GM13977 (cell line): ENCODE measurements around the gene UNC13B.

Experiments
- DNase-seq: peaks from one replicate; pipeline ENCODE4 v3.0.0; 2012; ENCODE audit warnings: low spot score
- in situ Hi-C: fragments of 300-500 bp; cut with MboI; formaldehyde crosslinking; loops from one replicate; pipeline ENCODE4 v1.12.0; 2022; ENCODE audit warnings: low sequenced_read_pairs, low pct_unique_long_range_greater_than_20kb, mixed read lengths, inconsistent platforms; ENCODE audit not compliant: unreplicated experiment
- TF ChIP-seq, protein P1 (sequence below): IDR thresholded peaks from 2 replicates; pipeline ENCODE4 v1.5.1; 2012; ENCODE audit warnings: mild to moderate bottlenecking, control low read depth; ENCODE audit not compliant: insufficient read depth; ENCODE audit errors: extremely low read depth, missing control alignments

The UNC13B gene

DNA sequence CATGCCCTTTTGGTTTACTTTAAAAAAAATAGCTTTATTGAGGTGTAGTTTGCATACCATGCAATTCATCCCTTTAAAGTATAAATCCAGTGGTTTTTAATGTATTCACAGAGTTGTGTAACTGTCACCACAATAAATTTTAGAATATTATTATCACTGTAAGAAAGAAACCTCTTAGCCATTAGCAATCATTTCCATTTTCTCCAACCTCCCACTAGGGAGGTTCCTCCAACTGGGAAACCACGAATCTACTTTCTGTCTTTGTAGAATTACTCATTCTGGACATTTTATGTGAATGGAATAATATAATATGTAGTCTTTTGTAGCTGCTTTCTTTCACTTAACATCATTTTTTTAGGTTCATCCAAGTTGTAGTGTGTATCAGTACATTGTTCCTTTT, 43.5 kb downstream of the UNC13B start:
- in situ Hi-C loops = no loop called here
- TF ChIP-seq, protein P1, sequence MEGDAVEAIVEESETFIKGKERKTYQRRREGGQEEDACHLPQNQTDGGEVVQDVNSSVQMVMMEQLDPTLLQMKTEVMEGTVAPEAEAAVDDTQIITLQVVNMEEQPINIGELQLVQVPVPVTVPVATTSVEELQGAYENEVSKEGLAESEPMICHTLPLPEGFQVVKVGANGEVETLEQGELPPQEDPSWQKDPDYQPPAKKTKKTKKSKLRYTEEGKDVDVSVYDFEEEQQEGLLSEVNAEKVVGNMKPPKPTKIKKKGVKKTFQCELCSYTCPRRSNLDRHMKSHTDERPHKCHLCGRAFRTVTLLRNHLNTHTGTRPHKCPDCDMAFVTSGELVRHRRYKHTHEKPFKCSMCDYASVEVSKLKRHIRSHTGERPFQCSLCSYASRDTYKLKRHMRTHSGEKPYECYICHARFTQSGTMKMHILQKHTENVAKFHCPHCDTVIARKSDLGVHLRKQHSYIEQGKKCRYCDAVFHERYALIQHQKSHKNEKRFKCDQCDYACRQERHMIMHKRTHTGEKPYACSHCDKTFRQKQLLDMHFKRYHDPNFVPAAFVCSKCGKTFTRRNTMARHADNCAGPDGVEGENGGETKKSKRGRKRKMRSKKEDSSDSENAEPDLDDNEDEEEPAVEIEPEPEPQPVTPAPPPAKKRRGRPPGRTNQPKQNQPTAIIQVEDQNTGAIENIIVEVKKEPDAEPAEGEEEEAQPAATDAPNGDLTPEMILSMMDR = no peak
- no peak for DNase-seq

DNA sequence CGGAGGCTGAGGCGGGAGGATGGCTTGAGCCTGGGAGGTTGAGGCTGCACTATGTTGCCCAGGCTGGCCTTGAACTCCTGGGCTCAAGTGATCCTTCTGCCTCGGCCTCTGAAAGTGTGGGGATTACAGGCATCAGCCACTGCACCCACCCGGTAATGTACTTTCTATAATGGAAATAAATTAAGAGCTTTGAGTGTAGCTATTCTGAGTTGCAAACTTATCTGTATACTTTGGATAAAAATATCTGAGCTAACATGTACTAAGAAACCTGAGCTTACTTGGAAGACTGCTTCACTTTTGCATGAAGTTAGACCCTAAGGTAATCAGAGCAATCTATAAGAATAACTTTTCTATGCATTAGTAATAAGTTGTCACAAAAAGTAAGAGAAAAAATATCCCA, 50.0 kb downstream of the UNC13B start:
- DNase-seq = no peak
- TF ChIP-seq, protein P1 = no peak
- in situ Hi-C loops = no loop called here

DNA sequence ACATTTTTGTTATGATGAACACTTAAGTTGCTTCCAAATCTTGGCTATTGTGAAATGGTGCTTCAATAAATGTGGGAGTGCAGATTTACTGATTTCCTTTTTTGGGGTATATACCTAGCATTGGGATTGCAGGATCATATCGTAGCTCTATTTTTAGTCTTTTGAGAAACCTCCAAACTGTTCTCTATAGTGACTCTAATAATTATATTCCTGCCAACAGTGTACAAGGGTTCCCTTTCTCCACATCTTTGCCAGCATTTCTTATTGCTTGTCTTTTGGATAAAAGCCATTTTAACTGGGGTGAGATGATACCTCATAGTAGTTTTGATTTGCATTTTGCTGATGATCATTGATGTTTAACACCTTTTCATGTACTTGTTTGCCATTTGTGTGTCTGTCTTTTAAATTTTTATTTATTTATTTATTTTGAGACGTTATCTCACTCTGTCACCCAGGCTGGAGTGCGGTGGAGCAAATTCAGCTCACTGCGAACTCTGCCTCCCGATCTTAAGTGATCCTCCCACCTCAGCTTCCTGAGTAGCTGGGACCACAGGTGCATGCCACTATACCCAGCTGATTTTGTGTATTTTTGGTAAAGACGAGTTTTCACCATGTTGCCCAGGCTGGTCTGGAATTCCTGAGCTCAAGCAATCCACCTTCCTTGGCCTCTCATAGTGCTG, 59.0 kb downstream of the UNC13B start:
- DNase-seq = no peak
- in situ Hi-C loops = no loop called here

DNA sequence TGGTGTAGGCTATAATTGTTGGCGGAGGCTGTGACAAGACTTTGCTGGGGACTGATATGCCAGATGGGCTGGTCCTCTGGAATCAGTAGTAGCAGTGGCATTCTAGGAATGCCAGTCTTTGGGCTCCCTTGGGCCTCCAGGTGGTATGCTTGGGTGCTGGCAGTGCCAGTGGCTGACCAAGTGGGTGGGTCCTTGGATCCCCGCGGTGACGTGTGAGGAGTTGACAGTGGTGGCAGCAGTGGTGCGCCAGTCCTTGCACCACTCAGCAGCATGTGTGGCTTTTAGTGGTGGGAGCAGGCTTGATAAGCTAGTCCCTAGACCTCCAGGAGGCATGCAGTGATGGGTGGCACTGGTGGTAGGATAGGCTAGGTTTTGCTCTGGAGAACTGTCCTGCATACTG, 63.9 kb downstream of the UNC13B start:
- no peak for DNase-seq
- in situ Hi-C loops = no loop called here
- TF ChIP-seq, protein P1 = no peak

More for the DNA sequence above, 59.0 kb downstream of the UNC13B start:
- TF ChIP-seq, protein P1 = no peak

DNA sequence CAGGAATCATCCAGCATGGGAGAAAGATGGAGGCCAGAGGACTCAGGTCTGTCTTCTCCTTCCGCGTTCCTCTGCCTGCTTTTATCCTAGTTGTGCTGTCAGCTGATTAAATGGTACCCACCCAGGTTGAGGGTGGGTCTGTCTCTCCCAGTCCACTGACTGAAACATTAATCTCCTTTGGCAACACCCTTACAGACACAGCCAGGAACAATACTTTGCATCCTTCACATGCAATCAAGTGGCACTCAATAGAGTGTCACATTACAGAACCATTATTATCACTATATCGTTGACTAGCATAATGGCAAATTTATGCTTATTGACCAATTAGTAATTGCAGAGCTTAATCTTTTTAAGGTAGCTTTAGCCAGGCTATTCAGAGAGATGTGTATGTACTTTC, 64.8 kb downstream of the UNC13B start:
- TF ChIP-seq, protein P1 = no peak
- in situ Hi-C loops = no loop called here
- no peak for DNase-seq

DNA sequence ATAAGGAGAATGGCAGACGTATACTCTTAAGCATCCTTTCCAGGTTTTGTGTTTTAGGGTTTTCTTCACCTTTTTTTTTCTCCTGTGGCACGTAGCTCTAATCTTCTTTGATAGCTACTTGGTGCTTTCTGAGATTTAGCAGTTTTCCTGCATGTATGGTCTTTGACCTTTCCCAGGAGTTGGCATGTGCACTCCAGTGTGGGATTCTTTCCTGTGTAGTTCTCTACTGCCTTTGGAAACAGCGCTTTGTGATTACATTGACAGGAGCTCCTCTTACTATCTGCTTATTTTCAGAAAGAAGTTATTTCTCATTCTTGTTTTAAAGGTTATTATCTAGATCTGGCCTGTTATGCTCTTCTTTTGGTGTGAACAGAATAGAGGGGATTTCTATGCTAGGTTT, 65.5 kb downstream of the UNC13B start:
- no peak for DNase-seq
- in situ Hi-C loops = no loop called here
- TF ChIP-seq, protein P1 = no peak
